Vagina (tissue), 2 donors: ENCODE results near the gene L3MBTL1.

ENCODE experiments used
- CTCF ChIP-seq, 3 experiments: fragments of 450-650 bp in 2 of 3; fragments of 200-600 bp in 1 of 3; sonication (generic) in 1 of 3; IDR thresholded peaks; one replicate each; pipeline ENCODE4 v1.5.1; 2017 to 2019; ENCODE audit warnings: antibody characterized with exemption in 3 of 3, mild to moderate bottlenecking in 2 of 3, moderate library complexity in 2 of 3
- POLR2AphosphoS5 ChIP-seq, 2 donors: sonication (generic); formaldehyde crosslinking; IDR thresholded peaks; one replicate each; pipeline ENCODE4 v1.9.0; 2017; ENCODE audit warnings: antibody characterized with exemption in 2 of 2, mild to moderate bottlenecking in 2 of 2, low read depth in 1 of 2; ENCODE audit not compliant: insufficient read depth in 1 of 2

GRCh38 chr20:43536817-43537440, 29.4 kb downstream of the L3MBTL1 start:
- TF ChIP-seq CTCF (IDR thresholded peaks at IDR 0.05) (no peak), POLR2AphosphoS5 (IDR thresholded peaks at IDR 0.05; ENCODE audit: insufficient read depth in 1 of 2, low read depth in 1 of 2) (no peak)
